HepG2 (cell line): ENCODE results near the gene DNAJC4. TPM values are rescaled to one million over a fixed set of nuclear protein-coding genes. Genes with fewer than 3 reads are reported as not detected.

ENCODE experiments used
- ATF4 ChIP-seq, 2 experiments: fragments of 450-650 bp in 1 of 2; sonication (generic) in 1 of 2; formaldehyde crosslinking; IDR thresholded peaks; 2 replicates each; pipeline versions ENCODE4 v1.5.0 to v1.8.0; 2020 to 2022; ENCODE audit warnings: mild to moderate bottlenecking in 1 of 2, missing genetic modification reagents in 1 of 2
- CREB1 ChIP-seq, 2 experiments: fragments of 450-650 bp in 1 of 2; IDR thresholded peaks; 2 replicates each; pipeline ENCODE4 v1.6.1; 2016 to 2017; ENCODE audit warnings: control low read depth in 1 of 2, mild to moderate bottlenecking in 1 of 2, missing compliant biosample characterization in 1 of 2, missing genetic modification characterization in 1 of 2
- ETV5 ChIP-seq: IDR thresholded peaks from 2 replicates; pipeline ENCODE4 v1.6.1; 2018; ENCODE audit warnings: missing biosample characterization, missing genetic modification reagents, inconsistent platforms, borderline replicate concordance
- GATAD2A ChIP-seq: IDR thresholded peaks from 2 replicates; pipeline ENCODE4 v1.6.1; 2016
- IKZF4 ChIP-seq: sonication (generic); formaldehyde crosslinking; IDR thresholded peaks from 2 replicates; pipeline ENCODE4 v1.5.1; 2020; ENCODE audit warnings: borderline replicate concordance, mild to moderate bottlenecking, low read depth, missing genetic modification reagents; ENCODE audit errors: not compliant biosample characterization
- ISL2 ChIP-seq: sonication (generic); formaldehyde crosslinking; IDR thresholded peaks from 2 replicates; pipeline ENCODE4 v1.5.0; 2020; ENCODE audit warnings: missing genetic modification reagents
- KAT2B ChIP-seq: fragments of 150-350 bp; IDR thresholded peaks from 2 replicates; pipeline ENCODE4 v1.6.1; 2014; ENCODE audit warnings: low read depth, low read length, borderline replicate concordance
- KDM2A ChIP-seq: sonication (generic); formaldehyde crosslinking; IDR thresholded peaks from 2 replicates; pipeline ENCODE4 v1.4.0; 2020; ENCODE audit warnings: low read depth, missing genetic modification reagents, borderline replicate concordance
- KLF9 ChIP-seq: IDR thresholded peaks from 2 replicates; pipeline ENCODE4 v1.6.1; 2016; ENCODE audit warnings: low read depth
- MNT ChIP-seq: fragments of 450-650 bp; IDR thresholded peaks from 2 replicates; pipeline ENCODE4 v1.6.1; 2016
- NFIC ChIP-seq: IDR thresholded peaks from 2 replicates; pipeline ENCODE4 v1.6.1; 2012; ENCODE audit warnings: mild to moderate bottlenecking, low read length, inconsistent platforms
- PHF5A ChIP-seq: IDR thresholded peaks from one replicate; pipeline ENCODE4 v1.6.1; 2018; ENCODE audit warnings: low read depth, missing genetic modification reagents; ENCODE audit not compliant: unreplicated experiment
- PLRG1 ChIP-seq: fragments of 450-650 bp; conservative IDR thresholded peaks from 2 replicates; pipeline ENCODE4 v1.6.1; 2016
- RCOR2 ChIP-seq: IDR thresholded peaks from 2 replicates; pipeline ENCODE4 v1.6.1; 2016; ENCODE audit warnings: missing biosample characterization, missing genetic modification reagents
- STAG1 ChIP-seq: sonication (generic); formaldehyde crosslinking; IDR thresholded peaks from 2 replicates; pipeline ENCODE4 v1.4.0; 2020; ENCODE audit warnings: missing genetic modification reagents
- TBP ChIP-seq: sonication (generic); formaldehyde crosslinking; IDR thresholded peaks from 2 replicates; pipeline ENCODE4 v1.5.0; 2020; ENCODE audit warnings: missing genetic modification reagents
- THAP11 ChIP-seq: IDR thresholded peaks from 2 replicates; pipeline ENCODE4 v1.6.1; 2016; ENCODE audit warnings: missing biosample characterization, missing genetic modification reagents
- TP53 ChIP-seq: sonication (generic); formaldehyde crosslinking; conservative IDR thresholded peaks from 2 replicates; pipeline ENCODE4 v1.4.0; 2020; ENCODE audit warnings: missing genetic modification reagents
- YEATS4 ChIP-seq: sonication (generic); formaldehyde crosslinking; IDR thresholded peaks from 2 replicates; pipeline ENCODE4 v1.4.0; 2020; ENCODE audit warnings: missing genetic modification reagents, borderline replicate concordance
- ZBTB34 ChIP-seq: sonication (generic); formaldehyde crosslinking; IDR thresholded peaks from 2 replicates; pipeline ENCODE4 v1.8.0; 2022; ENCODE audit warnings: mild to moderate bottlenecking, missing genetic modification reagents
- ZBTB7B ChIP-seq: sonication (generic); formaldehyde crosslinking; IDR thresholded peaks from 2 replicates; pipeline ENCODE4 v1.4.0; 2020; ENCODE audit warnings: missing genetic modification reagents
- ZNF124 ChIP-seq: sonication (generic); formaldehyde crosslinking; IDR thresholded peaks from 2 replicates; pipeline ENCODE4 v1.4.0; 2020; ENCODE audit warnings: missing genetic modification reagents
- ZNF20 ChIP-seq: sonication (generic); formaldehyde crosslinking; IDR thresholded peaks from 2 replicates; pipeline ENCODE4 v1.4.0; 2020; ENCODE audit warnings: mild to moderate bottlenecking, moderate library complexity, missing genetic modification reagents
- ZNF207 ChIP-seq: fragments of 450-650 bp; IDR thresholded peaks from 2 replicates; pipeline ENCODE4 v1.6.1; 2016; ENCODE audit warnings: antibody characterized with exemption, borderline replicate concordance
- ZNF329 ChIP-seq: sonication (generic); formaldehyde crosslinking; IDR thresholded peaks from 2 replicates; pipeline ENCODE4 v1.9.0; 2021; ENCODE audit warnings: low read depth, mild to moderate bottlenecking, missing genetic modification reagents
- ZNF546 ChIP-seq: sonication (generic); formaldehyde crosslinking; conservative IDR thresholded peaks from 2 replicates; pipeline ENCODE4 v1.8.1; 2023; ENCODE audit warnings: mild to moderate bottlenecking, missing genetic modification reagents
- ZNF558 ChIP-seq: sonication (generic); formaldehyde crosslinking; IDR thresholded peaks from 2 replicates; pipeline ENCODE4 v1.9.0; 2022; ENCODE audit warnings: mild to moderate bottlenecking, missing genetic modification reagents, borderline replicate concordance
- ZNF564 ChIP-seq: sonication (generic); formaldehyde crosslinking; IDR thresholded peaks from 2 replicates; pipeline ENCODE4 v1.8.1; 2023; ENCODE audit warnings: mild to moderate bottlenecking, missing genetic modification reagents
- ZNF678 ChIP-seq: sonication (generic); formaldehyde crosslinking; IDR thresholded peaks from 2 replicates; pipeline ENCODE4 v1.4.0; 2020; ENCODE audit warnings: mild to moderate bottlenecking, missing genetic modification reagents
- polyA plus RNA-seq, 8 experiments: library from polyadenylated mRNA; depleted of rRNA in 3 of 8; stranded (reverse) in 7 of 8; unstranded in 1 of 8; fragments of >200 nt; fragmentation: Illumina TruSeq in 4 of 8; extraction: Trizol in 4 of 8; gene quantifications; 2 replicates each; pipeline versions ENCODE4 v1.2.1 to v1.2.3, GENCODE V29; 2011 to 2016; ENCODE audit warnings: low read depth in 4 of 8, missing spikeins in 1 of 8, mixed read lengths in 1 of 8; ENCODE audit not compliant: insufficient read depth in 1 of 8
- total RNA-seq, 5 experiments: library from RNA; depleted of rRNA; stranded (reverse); fragments of >200 nt; fragmentation: Illumina TruSeq; extraction: Trizol; gene quantifications; 2 replicates each; pipeline ENCODE4 v1.2.3, GENCODE V29; 2016; ENCODE audit warnings: low read depth in 1 of 5

Gene DNAJC4
- total and polyA plus RNA-seq, 2 of the 13 experiments (the other 11 are each of a cell fraction or from before 2014, with no cell fraction given) = 10.3 to 60.8 TPM

- TF ChIP-seq YEATS4 (CRISPR knock-in tag) (peak; percentile 95), ZBTB34 (CRISPR knock-in tag) (peak; percentile 92), THAP11 (CRISPR knock-in tag) (peak; percentile 73; the same call in 1 of the 2 replicates), NFIC (no peak), KAT2B (no peak), GATAD2A (CRISPR knock-in tag) (no peak), MNT (peak; percentile 39), ETV5 (peak; percentile 67), KDM2A (CRISPR knock-in tag) (peak; percentile 85), ZNF124 (CRISPR knock-in tag) (peak; percentile 73), ZNF329 (CRISPR knock-in tag) (peak; percentile 90), ISL2 (CRISPR knock-in tag) (no peak), TBP (CRISPR knock-in tag) (no peak), IKZF4 (CRISPR knock-in tag) (peak; percentile 93), ZNF207 (no peak), TP53 (no peak), PLRG1 (no peak), ZNF20 (CRISPR knock-in tag) (peak; percentile 56; the same call in 1 of the 2 replicates), ATF4 (CRISPR knock-in tag; IDR thresholded peaks at IDR 0.05) (peak in 1 of 2 experiments; percentile 70; a peak in 1 of 4 replicates), RCOR2 (CRISPR knock-in tag) (no peak), STAG1 (CRISPR knock-in tag) (no peak), ZNF564 (peak; percentile 90), ZNF558 (CRISPR knock-in tag) (peak; percentile 99), PHF5A (CRISPR knock-in tag) (no peak), CREB1 (IDR thresholded peaks at IDR 0.05) (no peak), CREB1 (CRISPR knock-in tag; IDR thresholded peaks at IDR 0.05) (no peak), ZNF678 (CRISPR knock-in tag) (peak; percentile 91), KLF9 (CRISPR knock-in tag) (no peak), ZBTB7B (CRISPR knock-in tag) (peak; percentile 78), ZNF546 (no peak)
Observed at GRCh38 chr11:64185175-64185692, 45.1 kb upstream of the DNAJC4 start (continued).
